HCT116 (cell line): ENCODE measurements around the gene FBXO15. TPM values are rescaled to one million over a fixed set of nuclear protein-coding genes. Genes with fewer than 3 reads are reported as not detected.

Experiments used
- ATAC-seq: fragments of 200-7000 bp; cut with Tn5 transposase; 2 replicates; pipeline ENCODE4 v1.9.1; 2020; ENCODE audit warnings: mild to moderate bottlenecking, moderate library complexity
- BruUV-seq: library from RNA; stranded (reverse); fragments of 400-500 nt; replicated peaks from 2 replicates; lab custom pipeline; 2021; lab: Mats Ljungman, UMichigan
- CTCF ChIA-PET: fragments of 300-600 bp; sonication (Branson Sonifier 250); formaldehyde crosslinking; loops from one replicate; lab custom pipeline; 2021; ENCODE audit warnings: antibody characterized with exemption; lab: Charles Lee
- POLR2A ChIA-PET: fragments of 300-600, 350-600 bp; sonication (Branson Sonifier 250); formaldehyde crosslinking; loops from one replicate; lab custom pipeline; 2021; ENCODE audit warnings: antibody characterized with exemption; lab: Charles Lee
- RAD21 ChIA-PET, 2 experiments: fragments of 300-600 bp; sonication (Branson Sonifier 250); formaldehyde crosslinking; loops; one replicate each; lab custom pipeline; 2023; ENCODE audit warnings: low total read pairs in 2 of 2; ENCODE audit not compliant: uncharacterized antibody in 2 of 2, unreplicated experiment in 2 of 2, low non-redundant PET in 1 of 2; lab: Charles Lee
- DNase-seq: peaks from one replicate; pipeline ENCODE4 v3.0.0-alpha.2; 2010; ENCODE audit warnings: low read depth, low spot score
- H2AFZ ChIP-seq: fragments of 200-600 bp; shearing (Covaris generic), sonication (generic); 2 replicates; pipeline ENCODE4 v1.6.1; 2017; ENCODE audit warnings: low read depth, mixed run types, mixed read lengths, antibody characterized with exemption, low read length; ENCODE audit not compliant: poor library complexity, severe bottlenecking
- H3K27ac ChIP-seq: 2 replicates; pipeline ENCODE4 v1.5.1; 2012; ENCODE audit warnings: low read depth, low read length
- H3K27me3 ChIP-seq: fragments of 200-600 bp; sonication (generic); 2 replicates; pipeline ENCODE4 v1.6.1; 2016; ENCODE audit warnings: mixed run types, low read length, mixed read lengths; ENCODE audit not compliant: insufficient read depth
- H3K36me3 ChIP-seq, 2 experiments: fragments of 200-500 bp in 1 of 2; fragments of 200-600 bp in 1 of 2; sonication (Bioruptor generic) in 1 of 2; sonication (generic) in 1 of 2; 2 replicates each; pipeline versions ENCODE4 v1.5.1 to v1.6.1; 2014 to 2016; ENCODE audit warnings: low read length in 2 of 2, inconsistent platforms in 1 of 2, mixed read lengths in 1 of 2, mixed run types in 1 of 2; ENCODE audit not compliant: insufficient read depth in 2 of 2, control insufficient read depth in 1 of 2
- H3K4me1 ChIP-seq, 2 experiments: fragments of 200-600 bp in 1 of 2; sonication (generic) in 1 of 2; 2 replicates each; pipeline versions ENCODE4 v1.5.1 to v1.6.1; 2012 to 2017; ENCODE audit warnings: low read length in 2 of 2, inconsistent platforms in 1 of 2, mild to moderate bottlenecking in 1 of 2, mixed read lengths in 1 of 2, mixed run types in 1 of 2, moderate library complexity in 1 of 2; ENCODE audit not compliant: insufficient read depth in 2 of 2, control insufficient read depth in 1 of 2
- H3K4me2 ChIP-seq: fragments of 200-600 bp; sonication (generic); 2 replicates; pipeline ENCODE4 v1.6.1; 2017; ENCODE audit warnings: mixed run types, low read length, mixed read lengths
- H3K4me3 ChIP-seq, 2 experiments: fragments of 200-600 bp in 1 of 2; sonication (generic) in 1 of 2; replicated peaks in 1 of 2; 2 replicates each; pipeline ENCODE4 v1.5.1; 2011 to 2016; ENCODE audit warnings: low read length in 2 of 2, control low read depth in 1 of 2, low read depth in 1 of 2, mild to moderate bottlenecking in 1 of 2, mixed read lengths in 1 of 2, mixed run types in 1 of 2
- H3K79me2 ChIP-seq: fragments of 200-600 bp; sonication (generic); 2 replicates; pipeline ENCODE4 v1.6.1; 2017; ENCODE audit warnings: mild to moderate bottlenecking, mixed run types, low read length, moderate library complexity, mixed read lengths; ENCODE audit not compliant: insufficient read depth
- H3K9ac ChIP-seq: fragments of 200-600 bp; sonication (generic); 2 replicates; pipeline ENCODE4 v1.6.1; 2016; ENCODE audit warnings: low read length, mixed read lengths
- H3K9me2 ChIP-seq: fragments of 200-600 bp; sonication (generic), shearing (Covaris generic); 2 replicates; pipeline ENCODE4 v1.6.1; 2017; ENCODE audit warnings: mixed run types, mild to moderate bottlenecking, moderate library complexity; ENCODE audit not compliant: insufficient read depth
- H3K9me3 ChIP-seq, 2 experiments: fragments of 200-500 bp in 1 of 2; fragments of 200-600 bp in 1 of 2; sonication (Bioruptor generic) in 1 of 2; sonication (generic) in 1 of 2; 2 replicates each; pipeline ENCODE4 v1.6.1; 2014 to 2017; ENCODE audit warnings: low read length in 2 of 2, mixed read lengths in 2 of 2, inconsistent platforms in 1 of 2, low read depth in 1 of 2, mild to moderate bottlenecking in 1 of 2, mixed run types in 1 of 2, moderate library complexity in 1 of 2; ENCODE audit not compliant: control insufficient read depth in 1 of 2, insufficient read depth in 1 of 2
- H4K20me1 ChIP-seq: fragments of 200-600 bp; sonication (generic), shearing (Covaris generic); 2 replicates; pipeline ENCODE4 v1.6.1; 2017; ENCODE audit warnings: mixed run types, mild to moderate bottlenecking, moderate library complexity; ENCODE audit not compliant: insufficient read depth
- ATF3 ChIP-seq: IDR thresholded peaks from 2 replicates; pipeline ENCODE4 v1.6.1; 2012
- CBX3 ChIP-seq: IDR thresholded peaks from 2 replicates; pipeline ENCODE4 v1.6.1; 2012; ENCODE audit warnings: low read depth
- EZH2 ChIP-seq: fragments of 200-600 bp; sonication (generic); IDR thresholded peaks from 2 replicates; pipeline ENCODE4 v1.6.1; 2017; ENCODE audit warnings: antibody characterized with exemption, mixed run types
- EZH2phosphoT487 ChIP-seq: fragments of 200-600 bp; IDR thresholded peaks from 2 replicates; pipeline ENCODE4 v1.6.1; 2018; ENCODE audit warnings: antibody characterized with exemption, borderline replicate concordance
- FOSL1 ChIP-seq: IDR thresholded peaks from 2 replicates; pipeline ENCODE4 v1.6.1; 2012; ENCODE audit warnings: low read depth
- RAD21 ChIP-seq: IDR thresholded peaks from 2 replicates; pipeline ENCODE4 v1.6.1; 2012; ENCODE audit warnings: low read depth, mild to moderate bottlenecking
- SIN3A ChIP-seq: IDR thresholded peaks from 2 replicates; pipeline ENCODE4 v1.6.1; 2012; ENCODE audit warnings: low read depth
- SP1 ChIP-seq: IDR thresholded peaks from 2 replicates; pipeline ENCODE4 v1.6.1; 2012; ENCODE audit warnings: low read depth
- SRF ChIP-seq: IDR thresholded peaks from 2 replicates; pipeline ENCODE4 v1.6.1; 2012; ENCODE audit warnings: low read depth
- TCF7L2 ChIP-seq: IDR thresholded peaks from 2 replicates; pipeline ENCODE4 v1.7.0; 2011; ENCODE audit warnings: borderline replicate concordance, inconsistent platforms; ENCODE audit not compliant: insufficient read depth, insufficient read length; ENCODE audit errors: extremely low read depth
- YY1 ChIP-seq: IDR thresholded peaks from 2 replicates; pipeline ENCODE4 v1.6.1; 2011; ENCODE audit warnings: low read length, low read depth, moderate library complexity, mild to moderate bottlenecking; ENCODE audit not compliant: insufficient replicate concordance; ENCODE audit errors: extremely low read depth
- ZBTB33 ChIP-seq: IDR thresholded peaks from 2 replicates; pipeline ENCODE4 v1.6.1; 2011; ENCODE audit warnings: mild to moderate bottlenecking, low read length, moderate library complexity; ENCODE audit not compliant: insufficient replicate concordance; ENCODE audit errors: extremely low read depth
- ZNF274 ChIP-seq: fragments of 200-500 bp; sonication (Bioruptor generic); IDR thresholded peaks from 2 replicates; pipeline ENCODE4 v1.6.1; 2014; ENCODE audit warnings: mild to moderate bottlenecking, low read depth, low read length, inconsistent platforms
- intact Hi-C: fragments of 100-400 bp; cut with micrococcal nuclease; formaldehyde crosslinking; loops from 2 replicates; pipeline ENCODE4 v1.10.0; 2022
- total RNA-seq: library from RNA; stranded (reverse); gene quantifications from one replicate; pipeline ENCODE4 v1.2.1, GENCODE V29; 2021; ENCODE audit not compliant: unreplicated experiment
- TF ChIP-seq, protein P1 (sequence below), 3 experiments: fragments of 200-600 bp in 1 of 3; sonication (generic) in 1 of 3; IDR thresholded peaks in 2 of 3; conservative IDR thresholded peaks in 1 of 3; 2 replicates each; pipeline ENCODE4 v1.5.1; 2012 to 2017; ENCODE audit warnings: low read depth in 2 of 3, low read length in 2 of 3, antibody characterized with exemption in 1 of 3, borderline replicate concordance in 1 of 3, control low read depth in 1 of 3, mild to moderate bottlenecking in 1 of 3, mixed read lengths in 1 of 3, mixed run types in 1 of 3, moderate library complexity in 1 of 3; ENCODE audit not compliant: insufficient read depth in 1 of 3

The FBXO15 gene
- total RNA-seq, 1 experiment from 2014 or later = 1.1 TPM

GRCh38 chr18:74116633-74117554, 30.7 kb downstream of the FBXO15 start:
- BruUV-seq = no TSS peak
- no peaks in the 10 kb centered on the region for H3K36me3 ChIP-seq
- no peaks in the 10 kb centered on the region for H3K9me2 ChIP-seq
- DNase-seq (peak; percentile 8), ATAC-seq (peak; percentile 75)
- H3K9me3 ChIP-seq = no peaks in the 10 kb centered on the region
- H3K9ac ChIP-seq = no peak overlapping the region
- peaks cover 18% of the 10 kb centered on the region for H3K27me3 ChIP-seq
- no peaks in the 10 kb centered on the region for H3K4me1 ChIP-seq
- intact Hi-C loops = loop anchor here (2.0 kb wide), 2 partner anchors 76 to 1354 kb away; no protein-coding TSS in a partner anchor
- H4K20me1 ChIP-seq = no peaks in the 10 kb centered on the region
- H3K79me2 ChIP-seq = no peaks in the 10 kb centered on the region
- ChIA-PET POLR2A (no interaction called here), CTCF (interaction anchor here (1.7 kb wide), 1 partner anchor 35 kb away, joined by 5 read pairs; no protein-coding TSS in a partner anchor), RAD21 (no interaction called here)
- H3K27ac ChIP-seq = no peak overlapping the region
- no peak overlapping the region for H3K4me3 ChIP-seq
- no peak overlapping the region for H2AFZ ChIP-seq
- TF ChIP-seq SIN3A (no peak), RAD21 (peak; percentile 54), SRF (no peak)
- TF ChIP-seq, protein P1, sequence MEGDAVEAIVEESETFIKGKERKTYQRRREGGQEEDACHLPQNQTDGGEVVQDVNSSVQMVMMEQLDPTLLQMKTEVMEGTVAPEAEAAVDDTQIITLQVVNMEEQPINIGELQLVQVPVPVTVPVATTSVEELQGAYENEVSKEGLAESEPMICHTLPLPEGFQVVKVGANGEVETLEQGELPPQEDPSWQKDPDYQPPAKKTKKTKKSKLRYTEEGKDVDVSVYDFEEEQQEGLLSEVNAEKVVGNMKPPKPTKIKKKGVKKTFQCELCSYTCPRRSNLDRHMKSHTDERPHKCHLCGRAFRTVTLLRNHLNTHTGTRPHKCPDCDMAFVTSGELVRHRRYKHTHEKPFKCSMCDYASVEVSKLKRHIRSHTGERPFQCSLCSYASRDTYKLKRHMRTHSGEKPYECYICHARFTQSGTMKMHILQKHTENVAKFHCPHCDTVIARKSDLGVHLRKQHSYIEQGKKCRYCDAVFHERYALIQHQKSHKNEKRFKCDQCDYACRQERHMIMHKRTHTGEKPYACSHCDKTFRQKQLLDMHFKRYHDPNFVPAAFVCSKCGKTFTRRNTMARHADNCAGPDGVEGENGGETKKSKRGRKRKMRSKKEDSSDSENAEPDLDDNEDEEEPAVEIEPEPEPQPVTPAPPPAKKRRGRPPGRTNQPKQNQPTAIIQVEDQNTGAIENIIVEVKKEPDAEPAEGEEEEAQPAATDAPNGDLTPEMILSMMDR (IDR thresholded peaks at IDR 0.05 in 2 of 3, conservative IDR thresholded peaks at IDR 0.05 in 1 of 3; ENCODE audit: borderline replicate concordance in 1 of 3, insufficient read depth in 1 of 3, low read depth in 2 of 3, low read length in 2 of 3) = peak; percentile 47 to 77 (median 60); a peak in 5 of 6 replicates
- H3K4me2 ChIP-seq = no peak overlapping the region

DNA sequence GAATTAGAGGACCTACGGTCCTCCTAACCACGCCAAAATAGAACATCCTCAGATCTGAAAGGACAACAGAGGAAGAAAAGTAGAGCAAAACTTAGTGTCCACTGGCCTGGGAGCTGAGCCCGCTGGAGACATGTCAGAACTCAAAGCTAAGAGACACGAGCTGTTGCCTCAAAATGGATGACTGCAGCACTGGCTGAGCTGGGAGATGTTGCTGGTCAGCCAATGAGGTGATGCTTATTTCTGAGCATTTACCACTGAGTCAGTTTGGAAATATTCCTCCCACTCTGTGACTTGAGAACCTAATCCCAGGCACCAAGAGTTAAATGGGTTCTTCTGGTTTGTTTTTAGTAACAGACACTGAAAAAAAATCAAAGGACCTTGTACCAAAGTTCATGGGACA, 32.6 kb downstream of the FBXO15 start:
- intact Hi-C loops = no loop called here
- no TSS peak for BruUV-seq
- ATAC-seq = no peak
- TF ChIP-seq FOSL1 (no peak), ZNF274 (no peak), CBX3 (no peak), EZH2 (no peak), SP1 (no peak), ATF3 (no peak), TCF7L2 (no peak), SRF (no peak), EZH2phosphoT487 (no peak), YY1 (no peak), ZBTB33 (no peak)

More for the DNA sequence above, 32.6 kb downstream of the FBXO15 start:
- no peak overlapping the region for H3K4me2 ChIP-seq
- H3K27me3 ChIP-seq = peaks cover 6% of the 10 kb centered on the region
- no peaks in the 10 kb centered on the region for H3K36me3 ChIP-seq
- no peak for DNase-seq
- ChIA-PET CTCF (interaction anchor here (0.9 kb wide), 1 partner anchor 32 kb away, joined by 3 read pairs; no protein-coding TSS in a partner anchor), POLR2A (no interaction called here), RAD21 (no interaction called here)
- no peak overlapping the region for H3K27ac ChIP-seq
- no peaks in the 10 kb centered on the region for H3K9me2 ChIP-seq
- H3K4me1 ChIP-seq = no peaks in the 10 kb centered on the region
- no peaks in the 10 kb centered on the region for H3K79me2 ChIP-seq
- H3K9ac ChIP-seq = no peak overlapping the region
- no peak overlapping the region for H2AFZ ChIP-seq
- no peaks in the 10 kb centered on the region; the same call in 1 of the 2 replicates for H4K20me1 ChIP-seq
- H3K4me3 ChIP-seq = no peak overlapping the region
- no peaks in the 10 kb centered on the region for H3K9me3 ChIP-seq
